ENCODE data around the gene GSE1. TPM values are rescaled to one million over a fixed set of nuclear protein-coding genes. Genes with fewer than 3 reads are reported as not detected.

The GSE1 gene
- total RNA-seq, 1 donor from 2014 or later = 120 TPM

DNA sequence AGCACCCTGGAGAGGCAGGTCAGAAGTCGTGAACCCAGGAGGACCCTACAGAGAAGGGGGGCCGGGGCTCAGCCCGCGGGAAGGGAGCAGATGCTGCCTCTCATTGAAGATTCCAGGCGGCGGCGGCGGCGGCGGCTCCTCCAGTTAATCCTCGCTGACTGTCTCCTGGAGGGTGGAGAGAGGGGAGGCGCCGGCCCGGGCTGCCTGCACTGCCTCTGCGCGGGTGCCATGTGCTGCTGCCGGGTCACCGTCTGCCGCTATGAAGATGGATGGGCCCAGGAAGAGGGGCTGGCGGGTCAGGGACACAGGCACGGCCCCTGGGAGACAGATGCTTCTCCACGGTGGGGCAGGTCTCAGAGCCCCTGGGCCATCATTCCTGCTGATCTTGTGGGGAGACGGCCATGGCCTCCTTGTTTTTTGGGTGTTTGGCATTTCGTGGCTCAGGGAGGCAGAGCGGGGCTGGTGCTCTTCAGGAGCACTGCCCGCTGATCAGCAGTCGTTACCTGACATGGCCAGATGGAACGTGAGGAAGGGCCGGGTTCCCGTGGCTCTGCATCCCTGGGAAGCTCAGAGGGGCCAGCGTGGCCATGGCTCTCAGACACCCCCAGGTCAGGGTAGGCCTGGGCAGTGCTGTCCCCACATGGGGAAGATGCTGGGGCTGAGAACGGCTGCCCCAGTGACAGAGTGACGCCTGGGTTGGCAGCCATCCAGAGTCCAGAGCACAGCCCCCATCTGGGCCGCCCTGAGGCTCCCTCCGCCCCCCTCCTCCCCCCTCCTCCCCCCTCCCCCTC lies 39.5 kb downstream of the GSE1 start:
- peaks cover 26 to 53% of the 10 kb centered on the region in 2 donors for H3K36me3 ChIP-seq
- intact Hi-C loops (cut with DNase I) = loop anchor here (2.0 kb wide), 1 partner anchor 38 kb away; no protein-coding TSS in a partner anchor
- TF ChIP-seq, protein P1, sequence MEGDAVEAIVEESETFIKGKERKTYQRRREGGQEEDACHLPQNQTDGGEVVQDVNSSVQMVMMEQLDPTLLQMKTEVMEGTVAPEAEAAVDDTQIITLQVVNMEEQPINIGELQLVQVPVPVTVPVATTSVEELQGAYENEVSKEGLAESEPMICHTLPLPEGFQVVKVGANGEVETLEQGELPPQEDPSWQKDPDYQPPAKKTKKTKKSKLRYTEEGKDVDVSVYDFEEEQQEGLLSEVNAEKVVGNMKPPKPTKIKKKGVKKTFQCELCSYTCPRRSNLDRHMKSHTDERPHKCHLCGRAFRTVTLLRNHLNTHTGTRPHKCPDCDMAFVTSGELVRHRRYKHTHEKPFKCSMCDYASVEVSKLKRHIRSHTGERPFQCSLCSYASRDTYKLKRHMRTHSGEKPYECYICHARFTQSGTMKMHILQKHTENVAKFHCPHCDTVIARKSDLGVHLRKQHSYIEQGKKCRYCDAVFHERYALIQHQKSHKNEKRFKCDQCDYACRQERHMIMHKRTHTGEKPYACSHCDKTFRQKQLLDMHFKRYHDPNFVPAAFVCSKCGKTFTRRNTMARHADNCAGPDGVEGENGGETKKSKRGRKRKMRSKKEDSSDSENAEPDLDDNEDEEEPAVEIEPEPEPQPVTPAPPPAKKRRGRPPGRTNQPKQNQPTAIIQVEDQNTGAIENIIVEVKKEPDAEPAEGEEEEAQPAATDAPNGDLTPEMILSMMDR (IDR thresholded peaks at IDR 0.05) = no peak
- H3K27me3 ChIP-seq = no peaks in the 10 kb centered on the region
- no peaks in the 10 kb centered on the region for H3K9me3 ChIP-seq
- DNase-seq (ENCODE audit: low spot score in 2 of 2) = peak in 1 of 2 donors; percentile 79
- peaks cover 8 to 23% of the 10 kb centered on the region in 2 donors for H3K4me1 ChIP-seq
- no peak overlapping the region for H3K4me3 ChIP-seq
- H3K27ac ChIP-seq = peak overlapping the region; percentile 52 to 76

DNA sequence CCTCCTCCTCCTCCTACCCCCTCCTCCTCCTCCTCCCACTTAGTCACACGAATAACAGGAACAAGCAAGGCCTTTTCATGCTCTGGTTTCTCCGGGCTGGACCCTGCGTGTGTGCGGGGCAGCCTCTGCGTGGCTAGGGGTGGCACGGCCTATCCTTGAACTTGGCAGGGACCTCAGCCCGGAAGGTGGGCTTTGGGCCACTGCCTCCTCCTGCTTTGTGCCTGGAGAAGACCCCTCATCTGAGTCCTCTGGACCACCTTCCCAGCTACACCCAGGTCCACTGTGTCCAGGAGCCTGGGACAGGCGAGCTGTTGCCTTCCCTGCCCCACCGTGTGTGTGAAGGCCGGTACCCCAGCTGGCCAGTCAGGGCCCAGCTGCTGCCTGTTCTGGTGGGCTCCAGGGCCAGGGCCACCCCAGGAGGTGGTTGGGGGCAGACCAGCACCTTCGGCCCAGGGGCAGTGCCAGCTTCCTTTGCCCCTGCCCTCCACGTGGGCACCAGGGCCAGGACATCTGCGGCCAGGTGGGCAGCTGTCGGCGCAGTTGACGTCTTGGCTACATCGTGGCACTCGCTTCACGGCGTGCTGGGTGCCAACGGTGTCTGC lies 40.3 kb downstream of the GSE1 start:
- TF ChIP-seq, protein P1 (IDR thresholded peaks at IDR 0.05) = no peak
- Histone ChIP-seq H3K36me3 (peaks cover 34 to 61% of the 10 kb centered on the region in 2 donors), H3K27me3 (no peaks in the 10 kb centered on the region), H3K4me1 (peaks cover 8 to 23% of the 10 kb centered on the region in 2 donors), H3K27ac (peak overlapping the region; percentile 75 to 80), H3K9me3 (no peaks in the 10 kb centered on the region), H3K4me3 (peak overlapping the region in 1 of 2 donors; percentile 11)
- intact Hi-C loops (cut with DNase I) = loop anchor here (2.0 kb wide), 1 partner anchor 39 kb away; no protein-coding TSS in a partner anchor
- DNase-seq (ENCODE audit: low spot score in 2 of 2) = no peak

DNA sequence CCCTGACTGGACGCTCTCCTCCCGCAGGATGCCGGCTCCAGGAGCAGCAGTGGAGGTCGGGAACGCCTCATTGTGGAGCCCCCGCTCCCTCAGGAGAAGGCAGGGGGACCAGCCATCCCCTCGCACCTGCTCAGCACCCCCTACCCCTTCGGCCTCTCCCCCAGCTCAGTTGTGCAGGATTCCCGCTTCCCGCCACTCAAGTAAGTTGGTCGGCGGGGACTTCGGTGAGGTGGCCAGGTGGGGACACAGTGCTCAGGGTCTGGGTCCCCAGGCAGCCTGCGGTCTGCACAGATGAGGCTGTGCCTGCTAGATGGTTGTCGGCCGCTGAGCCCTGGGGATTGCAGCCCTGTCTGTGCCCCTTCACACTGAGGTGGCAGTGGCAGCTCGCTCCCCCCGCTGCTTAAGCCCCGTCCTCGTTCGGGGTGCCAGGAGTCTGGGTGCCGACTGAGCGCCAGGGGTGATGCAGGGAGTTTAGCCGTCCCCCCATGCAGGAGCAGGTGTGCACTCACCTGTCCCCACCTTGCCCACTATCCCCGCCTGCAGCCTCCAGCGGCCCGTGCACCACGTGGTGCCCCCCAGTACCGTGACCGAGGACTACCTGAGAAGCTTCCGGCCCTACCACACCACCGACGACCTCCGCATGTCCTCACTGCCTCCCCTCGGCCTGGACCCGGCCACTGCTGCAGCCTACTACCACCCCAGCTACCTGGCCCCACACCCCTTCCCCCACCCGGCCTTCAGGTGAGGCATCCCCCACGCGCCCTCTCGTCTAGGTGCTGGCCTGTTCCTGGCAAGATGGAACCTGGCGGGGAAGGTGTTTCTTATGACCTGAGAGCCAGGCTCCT lies 41.4 kb downstream of the GSE1 start:
- no peaks in the 10 kb centered on the region for H3K27me3 ChIP-seq
- no peak for DNase-seq (ENCODE audit: low spot score in 2 of 2)
- no peaks in the 10 kb centered on the region for H3K9me3 ChIP-seq
- no peak overlapping the region for H3K4me3 ChIP-seq
- H3K36me3 ChIP-seq = peaks cover 38 to 64% of the 10 kb centered on the region in 2 donors
- intact Hi-C loops (cut with DNase I) = no loop called here
- H3K4me1 ChIP-seq = peaks cover 8 to 23% of the 10 kb centered on the region in 2 donors
- TF ChIP-seq, protein P1 (IDR thresholded peaks at IDR 0.05) = no peak
- no peak overlapping the region for H3K27ac ChIP-seq

DNA sequence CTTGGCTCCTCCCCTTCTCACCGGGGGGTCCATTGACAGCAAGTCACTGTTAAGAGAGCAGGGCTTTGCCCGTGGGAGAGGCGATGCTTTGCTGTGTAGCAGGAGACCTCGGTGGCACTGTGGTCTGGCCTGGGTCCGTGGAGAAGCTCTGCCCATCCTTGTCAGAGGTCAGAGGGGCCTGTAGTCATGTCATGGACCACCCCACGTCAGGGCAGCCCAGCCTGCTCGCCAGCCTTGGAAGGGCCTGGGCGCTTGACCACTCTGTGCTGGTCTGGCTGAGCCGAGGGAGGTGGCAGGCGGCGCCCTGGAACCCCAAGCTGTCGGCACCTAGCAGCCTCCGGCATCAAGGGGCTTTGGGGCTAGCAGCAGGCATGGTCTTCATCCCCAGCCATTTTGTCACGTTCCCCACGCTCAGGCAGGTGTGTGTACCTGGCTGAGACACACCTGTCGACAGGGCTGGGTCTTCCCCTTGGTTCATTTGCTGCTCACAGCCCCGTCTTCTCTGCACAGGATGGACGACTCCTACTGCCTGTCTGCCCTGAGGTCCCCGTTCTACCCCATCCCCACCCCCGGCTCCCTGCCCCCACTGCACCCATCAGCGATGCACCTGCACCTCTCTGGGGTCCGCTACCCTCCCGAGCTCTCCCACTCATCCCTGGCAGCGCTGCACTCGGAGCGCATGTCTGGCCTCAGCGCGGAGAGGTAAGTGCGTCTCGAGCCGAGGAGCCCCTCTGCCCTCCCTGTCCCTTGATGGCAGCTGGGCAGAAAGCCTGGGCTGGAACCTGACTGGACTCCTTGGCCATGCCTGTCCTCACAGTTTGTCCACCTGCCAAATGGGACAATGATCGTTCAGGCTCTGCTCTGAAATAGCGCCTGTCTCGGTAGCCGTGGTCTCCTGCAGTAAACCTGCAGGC lies 42.4 kb downstream of the GSE1 start:
- H3K4me3 ChIP-seq = no peak overlapping the region
- H3K9me3 ChIP-seq = no peaks in the 10 kb centered on the region
- no peak for DNase-seq (ENCODE audit: low spot score in 2 of 2)
- intact Hi-C loops (cut with DNase I) = no loop called here
- TF ChIP-seq, protein P1 (IDR thresholded peaks at IDR 0.05) = no peak
- H3K27me3 ChIP-seq = no peaks in the 10 kb centered on the region
- H3K36me3 ChIP-seq = peaks cover 38 to 54% of the 10 kb centered on the region in 2 donors
- peaks cover 8 to 23% of the 10 kb centered on the region in 2 donors for H3K4me1 ChIP-seq
- no peak overlapping the region for H3K27ac ChIP-seq

Data from ascending aorta (tissue), 2 donors.